C4-2B (cell line): ENCODE data around the gene RASSF7.

Experiments used
- ZFX ChIP-seq: fragments of 450-650 bp; IDR thresholded peaks from 2 replicates; pipeline ENCODE4 v1.6.1; 2017
- TF ChIP-seq, protein P1 (sequence below): fragments of 450-650 bp; conservative IDR thresholded peaks from 2 replicates; pipeline ENCODE4 v1.5.1; 2017; ENCODE audit warnings: mild to moderate bottlenecking

DNA sequence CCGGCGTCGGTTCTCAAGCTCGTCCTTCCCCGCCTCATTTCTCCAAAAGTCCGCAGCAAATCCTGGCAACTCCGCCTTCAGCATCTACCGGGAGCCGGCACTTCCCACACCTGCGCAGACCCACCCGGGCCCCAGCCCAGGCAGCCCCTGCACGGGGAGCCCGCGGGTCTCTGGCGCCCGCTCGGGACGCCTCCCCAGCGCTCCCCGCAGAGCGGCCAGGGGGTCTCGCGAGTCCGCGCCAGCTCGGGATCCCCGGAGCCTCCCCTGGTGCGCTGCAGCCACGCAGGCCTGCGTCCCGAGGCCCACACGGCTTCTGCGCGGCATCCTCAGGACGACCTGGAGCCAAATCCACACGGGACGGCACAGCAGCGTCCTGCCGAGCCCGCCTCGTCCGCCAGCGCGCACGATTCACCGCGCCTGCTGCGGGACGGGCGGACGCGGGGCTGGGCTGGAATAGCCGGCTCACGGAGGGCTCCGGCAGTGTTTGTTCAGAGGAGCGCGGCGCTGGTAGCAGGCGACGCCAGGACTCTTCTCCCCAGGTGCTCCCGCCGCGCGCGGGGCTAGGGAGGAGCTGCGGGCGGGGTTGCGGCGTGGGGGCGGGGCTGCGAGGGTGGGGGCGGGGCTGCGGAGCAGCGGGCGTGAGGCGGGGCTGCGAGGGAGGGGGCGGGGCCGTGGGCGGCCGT is 14.7 kb downstream of the RASSF7 start:
- TF ChIP-seq, protein P1, sequence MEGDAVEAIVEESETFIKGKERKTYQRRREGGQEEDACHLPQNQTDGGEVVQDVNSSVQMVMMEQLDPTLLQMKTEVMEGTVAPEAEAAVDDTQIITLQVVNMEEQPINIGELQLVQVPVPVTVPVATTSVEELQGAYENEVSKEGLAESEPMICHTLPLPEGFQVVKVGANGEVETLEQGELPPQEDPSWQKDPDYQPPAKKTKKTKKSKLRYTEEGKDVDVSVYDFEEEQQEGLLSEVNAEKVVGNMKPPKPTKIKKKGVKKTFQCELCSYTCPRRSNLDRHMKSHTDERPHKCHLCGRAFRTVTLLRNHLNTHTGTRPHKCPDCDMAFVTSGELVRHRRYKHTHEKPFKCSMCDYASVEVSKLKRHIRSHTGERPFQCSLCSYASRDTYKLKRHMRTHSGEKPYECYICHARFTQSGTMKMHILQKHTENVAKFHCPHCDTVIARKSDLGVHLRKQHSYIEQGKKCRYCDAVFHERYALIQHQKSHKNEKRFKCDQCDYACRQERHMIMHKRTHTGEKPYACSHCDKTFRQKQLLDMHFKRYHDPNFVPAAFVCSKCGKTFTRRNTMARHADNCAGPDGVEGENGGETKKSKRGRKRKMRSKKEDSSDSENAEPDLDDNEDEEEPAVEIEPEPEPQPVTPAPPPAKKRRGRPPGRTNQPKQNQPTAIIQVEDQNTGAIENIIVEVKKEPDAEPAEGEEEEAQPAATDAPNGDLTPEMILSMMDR = no peak
- peak; percentile 83 for TF ChIP-seq ZFX
